Effector CD8-positive, alpha-beta T cell (primary cell): ENCODE results near the gene SPATA31D3.
"Not testable (repeated sequence)": the region's sequence is repeated elsewhere in the genome, so short reads cannot be mapped to it uniquely, and the experiment has no call there.

ENCODE experiments used
- DNase-seq: peaks from one replicate; lab custom pipeline; 2025; lab: John Stamatoyannopoulos, UW

SPATA31D3 gene

DNA sequence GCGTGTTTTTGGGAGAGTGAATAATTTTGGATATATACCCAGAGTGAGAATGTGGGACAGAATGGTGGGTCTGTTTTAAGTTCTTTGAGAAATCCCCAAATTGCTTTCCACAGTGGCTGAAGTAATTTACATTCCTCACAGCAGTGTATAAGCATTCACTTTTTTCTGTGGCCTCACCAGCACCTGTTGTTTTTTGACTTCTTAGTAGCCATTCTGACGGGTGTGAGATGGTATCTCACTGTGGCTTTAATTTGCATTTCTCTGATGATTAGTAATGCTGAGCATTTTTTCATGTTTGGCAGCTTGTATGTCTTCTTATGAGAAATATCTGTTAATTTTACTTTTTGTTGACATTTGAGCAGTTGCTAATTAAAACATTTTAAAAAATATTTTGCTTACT, 35.9 kb downstream of the SPATA31D3 start:
- no peak for DNase-seq

DNA sequence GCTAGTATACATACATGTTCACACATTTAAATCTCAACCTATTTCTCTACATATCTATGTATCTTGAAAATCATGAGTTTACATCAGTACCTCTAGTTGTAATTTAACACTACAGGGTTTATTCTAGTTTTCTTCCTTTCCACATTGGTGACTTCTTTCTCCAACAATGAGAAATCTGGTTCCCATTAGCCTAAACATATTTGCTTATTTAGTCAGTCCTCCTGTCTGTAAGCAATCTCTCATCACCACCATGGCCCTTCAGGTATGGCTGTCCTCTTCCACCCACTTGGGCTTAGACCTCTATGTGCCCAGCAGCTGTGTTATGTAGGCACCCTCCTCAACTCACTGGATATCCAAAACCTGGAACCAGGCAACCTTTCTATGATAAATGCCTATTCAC, 37.3 kb downstream of the SPATA31D3 start:
- DNase-seq, result no peak

DNA sequence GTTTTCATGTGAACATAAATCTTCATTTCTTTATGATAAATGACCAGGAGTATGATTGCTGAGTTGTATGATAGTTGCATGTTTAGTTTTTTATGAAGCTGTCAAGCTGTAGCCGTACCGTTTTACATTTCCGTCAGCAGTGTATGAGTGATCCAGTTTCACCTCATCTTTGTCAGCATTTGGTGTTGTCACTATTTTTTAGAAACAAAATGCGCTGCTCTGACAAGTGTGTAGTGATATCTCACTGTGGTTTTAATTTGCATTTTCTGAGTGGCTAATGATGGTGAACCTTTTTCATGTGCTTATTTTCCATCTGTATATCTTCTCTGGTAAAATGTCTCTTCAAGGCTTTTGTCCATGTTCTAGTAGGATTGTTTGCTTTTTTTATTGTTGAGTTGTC, 38.6 kb downstream of the SPATA31D3 start:
- DNase-seq, result no peak

GRCh38 chr9:81984928-81985327, 41.6 kb downstream of the SPATA31D3 start:
- no peak for DNase-seq

GRCh38 chr9:81986051-81986450, 42.8 kb downstream of the SPATA31D3 start:
- DNase-seq, result no peak

GRCh38 chr9:81988472-81988871, 45.2 kb downstream of the SPATA31D3 start, which contains the start of gene SPATA31D1:
TSS of gene SPATA31D1 (plus strand) at chr9:81988772. CDS start at chr9:81988819, 47 bp downstream.
- DNase-seq, result not testable (repeated sequence)

GRCh38 chr9:81989700-81990099, 46.4 kb downstream of the SPATA31D3 start:
- DNase-seq, result no peak

GRCh38 chr9:81993656-81994055, 50.4 kb downstream of the SPATA31D3 start:
- DNase-seq, result no peak
